Measurements from ENCODE around the gene PDE4D.
A peak's percentile ranks its signal among the peaks of the same experiment; 100 is the strongest.

- peak; percentile 79 for TF ChIP-seq CTCF (IDR thresholded peaks at IDR 0.05; ENCODE audit: low read length)
- no peak for TF ChIP-seq EZH2 (optimal IDR thresholded peaks at IDR 0.05; ENCODE audit: low read depth, low read length)
- TF ChIP-seq EZH2phosphoT487 (IDR thresholded peaks at IDR 0.05; ENCODE audit: low read length): no peak
Measured at GRCh38 chr5:59188419-59189225, 704.9 kb downstream of the PDE4D start.

Data from MM.1S (cell line).